ENCODE measurements around the gene PLEKHM2. TPM values are rescaled to one million over a fixed set of nuclear protein-coding genes. Genes with fewer than 3 reads are reported as not detected.

PLEKHM2 gene
- total RNA-seq, 1 experiment from 2014 or later, result 37.0 TPM

DNA sequence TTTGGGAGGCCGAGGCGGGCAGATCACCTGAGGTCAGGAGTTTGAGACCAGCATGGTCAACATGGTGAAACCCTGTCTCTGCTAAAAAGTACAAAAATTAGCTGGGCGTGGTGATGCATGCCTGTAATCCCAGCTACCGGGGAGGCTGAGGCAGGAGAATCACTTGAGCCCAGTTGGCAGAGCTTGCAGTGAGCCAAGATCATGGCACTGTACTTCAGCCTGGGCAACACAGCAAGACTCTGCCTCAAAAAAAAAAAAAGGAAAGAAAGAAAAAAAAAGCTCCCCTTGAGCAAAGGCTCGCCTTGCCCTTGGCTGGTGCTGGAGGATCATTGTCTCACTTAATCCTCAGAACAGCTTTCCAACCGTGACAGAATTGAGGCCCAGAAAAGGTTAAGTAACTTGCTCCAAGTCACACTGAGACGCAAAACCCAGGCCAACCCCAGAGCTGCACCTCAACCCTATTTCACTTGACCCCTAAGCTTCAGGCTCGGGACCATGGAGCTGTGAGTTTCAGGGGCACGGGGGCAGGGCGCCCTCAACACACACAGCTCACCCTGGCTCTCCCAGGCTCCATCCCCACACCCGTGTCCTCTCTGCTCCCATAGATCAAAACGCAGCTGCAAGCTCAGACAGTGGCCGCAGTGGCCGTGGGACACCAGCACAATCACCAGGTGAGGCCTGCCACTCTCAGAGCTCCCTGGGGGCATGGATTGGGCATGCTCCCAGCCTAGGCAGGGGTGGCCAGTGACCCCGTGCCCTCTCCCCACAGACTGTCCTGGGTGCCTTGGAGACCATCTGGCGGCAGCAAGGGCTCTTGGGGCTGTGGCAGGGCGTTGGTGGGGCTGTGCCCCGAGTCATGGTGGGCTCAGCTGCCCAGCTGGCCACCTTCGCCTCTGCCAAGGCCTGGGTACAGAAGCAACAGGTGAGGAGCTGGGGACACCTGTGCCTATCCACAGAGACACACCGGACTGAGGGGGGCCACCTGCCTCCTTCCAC lies 53.5 kb downstream of the PLEKHM2 start:
- DNase-seq (ENCODE audit: low read depth), result no peak

DNA sequence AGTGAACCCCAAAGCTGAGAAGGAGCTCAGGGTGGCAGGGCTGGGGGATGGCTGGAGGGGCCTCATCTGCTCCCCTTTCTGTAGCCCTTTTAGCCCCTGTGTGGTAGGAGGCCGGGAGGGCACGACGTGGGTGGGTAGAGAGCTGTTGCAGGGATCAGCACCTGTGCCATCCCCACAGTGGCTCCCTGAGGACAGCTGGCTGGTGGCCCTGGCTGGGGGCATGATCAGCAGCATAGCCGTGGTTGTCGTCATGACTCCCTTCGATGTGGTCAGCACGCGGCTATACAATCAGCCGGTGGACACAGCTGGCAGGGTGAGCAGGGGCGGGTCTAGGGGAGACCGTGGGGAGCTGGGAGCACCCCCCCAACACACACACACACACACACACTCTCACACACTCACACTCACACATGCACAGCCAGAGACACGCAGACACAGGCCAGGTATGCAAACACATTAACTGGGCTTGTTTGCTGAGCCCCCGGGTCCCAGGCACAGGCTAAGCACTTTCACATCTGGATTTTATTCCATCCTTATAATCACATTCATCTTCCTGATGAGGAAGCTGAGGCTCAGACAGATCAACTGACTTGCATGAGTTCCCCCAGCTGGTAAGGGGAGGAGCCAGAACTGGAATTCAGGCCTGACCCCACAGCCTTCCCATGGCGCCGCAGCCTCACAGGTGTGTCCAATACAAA lies 54.4 kb downstream of the PLEKHM2 start:
- peak; percentile 27 for DNase-seq (ENCODE audit: low read depth)

DNA sequence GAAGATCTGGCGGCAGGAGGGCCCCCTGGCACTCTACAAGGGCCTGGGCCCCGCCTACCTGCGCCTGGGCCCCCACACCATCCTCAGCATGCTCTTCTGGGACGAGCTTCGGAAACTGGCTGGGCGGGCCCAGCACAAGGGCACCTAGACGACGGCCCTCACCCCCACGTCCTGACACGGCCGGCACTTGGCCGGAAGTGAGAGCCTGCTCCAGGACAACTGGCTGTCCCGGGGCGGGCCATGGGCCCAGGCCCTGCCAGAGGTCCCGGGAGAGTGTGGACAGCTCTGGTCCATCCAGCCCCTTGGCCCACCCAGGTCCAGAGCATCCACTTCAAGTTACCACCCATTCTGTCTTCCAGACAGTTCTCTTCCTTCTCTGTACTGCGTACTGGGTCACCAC lies 55.1 kb downstream of the PLEKHM2 start:
- DNase-seq (ENCODE audit: low read depth), result no peak

DNA sequence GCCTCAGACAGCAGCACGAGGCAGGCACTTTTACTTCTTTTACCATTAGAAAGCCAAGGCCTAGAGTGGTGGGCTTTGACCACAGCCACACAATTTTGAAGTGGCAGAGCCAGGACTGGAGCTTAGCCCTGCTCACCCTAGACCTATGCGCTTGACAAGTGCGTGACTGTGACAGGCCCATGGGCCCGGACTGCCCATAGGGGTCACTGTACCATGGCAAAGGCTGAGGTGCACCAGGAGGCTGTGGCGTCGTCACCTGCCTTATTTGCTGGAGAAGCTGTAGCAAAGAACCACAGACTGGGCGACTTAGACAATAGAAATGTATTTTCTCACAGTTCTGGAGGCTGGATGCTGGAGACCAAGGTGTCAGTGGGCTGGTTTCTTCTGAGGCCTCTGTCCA lies 55.6 kb downstream of the PLEKHM2 start:
- no peak for DNase-seq (ENCODE audit: low read depth)

DNA sequence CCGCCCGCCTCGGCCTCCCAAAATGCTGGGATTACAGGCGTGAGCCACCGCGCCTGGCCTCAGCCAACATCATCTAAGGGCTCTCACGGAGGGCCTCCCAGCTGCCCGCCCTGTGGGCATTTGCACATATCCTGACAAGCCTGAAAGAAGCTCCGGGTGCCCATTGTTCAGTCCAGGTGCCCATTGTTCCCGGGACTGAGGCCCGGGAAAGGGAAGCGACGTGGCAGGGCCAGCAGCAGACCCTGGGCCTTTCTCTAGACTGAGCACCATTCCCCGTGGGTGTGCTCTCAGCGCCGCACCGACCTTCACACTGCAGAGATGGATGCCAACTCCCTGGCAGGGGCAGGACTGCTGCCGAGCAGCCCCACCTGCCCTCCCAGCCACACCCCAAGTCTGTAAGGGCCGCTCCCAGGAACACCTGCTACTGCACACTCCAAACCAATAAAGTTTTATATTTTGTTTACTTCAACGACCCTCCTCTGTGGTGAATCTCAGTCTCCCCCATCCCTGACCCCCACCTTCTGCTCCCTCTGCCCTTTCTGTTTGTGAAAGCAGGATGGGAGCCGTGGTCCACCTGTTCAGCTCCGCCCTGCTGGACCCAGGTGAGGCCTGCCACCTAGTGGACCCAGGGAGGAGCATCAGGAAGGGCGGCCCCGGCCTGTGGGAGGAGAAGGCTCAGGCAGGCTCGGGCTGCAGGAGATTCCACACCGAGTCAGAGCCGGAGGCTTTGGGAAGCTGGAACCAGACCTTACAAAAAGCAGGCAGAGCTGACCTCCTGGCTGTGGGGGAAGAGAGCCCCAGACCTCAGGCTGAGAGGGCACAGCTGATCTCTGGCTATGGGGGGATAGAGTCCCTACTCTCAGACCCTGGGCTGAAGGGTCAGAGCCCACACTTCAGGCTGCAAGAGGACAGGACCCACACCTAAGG lies 57.1 kb downstream of the PLEKHM2 start:
- peak; percentile 31 for DNase-seq (ENCODE audit: low read depth)

DNA sequence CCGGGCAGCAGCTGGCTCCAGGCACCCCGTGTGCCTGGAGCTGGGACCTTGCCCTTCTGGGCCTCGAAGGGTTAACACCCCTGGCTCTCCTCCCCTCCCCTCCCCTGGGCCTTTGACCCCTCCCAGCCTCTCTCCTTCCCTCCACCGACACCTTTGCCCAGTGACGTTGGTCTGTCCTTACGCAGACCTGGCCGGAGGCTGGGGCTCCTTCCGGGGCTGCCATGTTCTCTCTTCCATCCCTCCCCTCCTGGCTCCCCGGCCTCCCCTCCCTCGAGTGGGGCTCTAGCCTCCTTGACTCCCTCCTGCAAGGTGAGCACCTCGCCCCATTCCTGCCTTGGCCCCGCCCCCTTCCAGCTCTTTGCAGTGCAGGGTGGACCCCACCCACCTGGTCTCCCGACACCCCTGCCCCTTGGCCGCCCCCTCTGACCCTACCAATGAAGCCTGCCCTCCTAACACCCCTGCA lies 58.2 kb downstream of the PLEKHM2 start, which contains the start of gene TMEM82:
Gene TMEM82, plus strand, starts transcription at position 161 of the 463 bp plus-strand sequence. Its CDS starts 61 bp downstream, at position 222.
- no peak for DNase-seq (ENCODE audit: low read depth)

DNA sequence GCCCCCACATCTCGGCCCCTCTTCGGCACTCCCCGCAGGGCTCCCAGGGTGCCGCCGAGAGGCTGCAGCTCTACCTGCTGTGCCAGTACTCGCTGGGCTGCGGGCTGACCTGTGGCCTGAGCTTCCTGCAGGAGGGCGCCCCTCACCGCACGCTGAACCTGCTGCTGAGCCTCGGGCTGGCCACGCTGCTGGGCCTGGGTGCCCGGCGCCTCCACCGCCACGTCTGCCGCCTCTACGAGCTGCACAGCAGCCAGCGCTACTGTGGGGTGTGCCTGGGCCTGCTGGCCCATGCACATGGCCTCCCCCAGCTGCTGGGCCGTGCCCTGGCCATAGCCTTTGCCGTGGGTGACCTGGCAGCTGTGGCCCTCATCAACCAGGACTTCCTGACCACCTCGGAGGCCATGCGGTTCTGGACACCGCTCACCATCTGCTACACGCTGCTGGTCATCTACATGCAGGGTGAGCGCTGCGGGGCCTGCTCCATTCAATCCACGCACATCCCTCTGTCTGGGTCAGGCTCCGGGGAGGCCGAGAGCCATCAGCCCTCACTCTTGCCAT lies 60.1 kb downstream of the PLEKHM2 start:
- DNase-seq (ENCODE audit: low read depth), result no peak

DNA sequence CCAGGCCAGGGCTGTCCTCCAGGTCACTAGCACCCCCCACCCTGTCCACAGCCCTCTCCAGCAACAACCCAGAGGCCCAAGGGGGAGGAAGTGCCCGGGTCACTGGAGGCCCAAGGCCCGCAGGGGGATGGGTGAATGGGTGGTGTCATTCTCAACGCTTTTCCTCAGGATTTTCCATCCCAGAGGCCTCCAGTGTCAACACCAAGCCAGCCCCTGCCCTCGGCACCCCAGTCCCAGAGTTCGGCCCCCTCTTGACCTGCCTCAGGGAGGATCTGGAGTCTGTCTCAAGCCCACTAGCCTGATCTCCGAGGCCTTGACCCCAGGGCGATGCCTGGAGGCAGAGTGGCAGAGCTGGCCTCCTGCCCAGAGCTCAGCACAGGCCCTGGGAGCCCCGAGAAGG lies 63.3 kb downstream of the PLEKHM2 start:
- no peak for DNase-seq (ENCODE audit: low read depth)

DNA sequence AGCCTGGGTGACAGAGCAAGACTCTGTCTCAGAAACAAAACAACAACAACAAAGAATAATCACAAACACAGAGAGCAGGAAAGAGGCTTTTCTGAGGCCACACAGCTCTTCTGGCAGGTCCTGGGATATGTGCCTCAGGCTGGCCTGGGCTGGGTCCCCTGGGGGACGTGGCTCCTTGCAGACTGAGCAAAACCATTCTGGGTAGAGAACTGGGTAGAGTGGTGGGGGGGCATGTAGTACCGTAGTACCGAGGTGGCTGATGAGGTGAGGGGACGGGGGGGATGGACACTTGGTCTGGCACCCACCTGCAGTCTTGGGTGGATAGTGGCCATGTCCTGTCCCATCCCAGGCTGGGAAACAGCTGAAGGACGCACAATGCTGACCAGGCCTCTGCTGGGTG lies 64.1 kb downstream of the PLEKHM2 start:
- DNase-seq (ENCODE audit: low read depth), result no peak

DNA sequence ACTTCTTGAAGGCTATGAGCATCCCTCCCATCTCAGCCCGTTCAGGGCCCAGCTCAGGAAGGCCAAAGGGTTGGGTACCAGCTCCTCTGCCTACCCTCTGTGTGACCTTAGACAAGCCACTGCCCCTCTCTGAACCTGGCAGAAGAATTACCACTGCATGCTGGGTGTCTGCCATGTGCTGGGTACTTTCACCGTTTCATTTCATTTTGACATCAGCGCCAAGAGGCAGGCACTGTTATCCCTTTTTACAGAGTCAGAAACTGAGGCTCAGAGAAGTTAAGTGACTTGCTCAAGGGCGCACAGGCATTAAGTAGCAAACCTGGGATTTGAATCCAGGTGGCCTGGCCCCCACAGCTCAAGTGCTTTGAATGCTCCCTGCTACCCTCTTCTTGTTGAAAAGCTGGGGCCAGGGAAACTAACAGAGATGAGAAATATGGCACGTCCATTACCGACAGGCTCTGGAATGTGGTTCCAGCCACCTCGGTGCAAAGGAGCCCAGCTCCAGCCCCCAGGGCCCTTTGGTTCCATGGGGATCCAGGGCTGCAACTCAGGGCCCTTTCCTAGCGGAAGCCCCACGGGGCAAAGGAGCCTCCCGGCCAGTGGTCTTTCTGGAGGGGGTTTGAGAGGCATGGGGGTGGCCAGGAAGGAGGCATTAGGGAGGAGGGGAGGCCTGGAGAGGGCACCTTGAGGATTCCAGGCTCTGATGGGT lies 64.7 kb downstream of the PLEKHM2 start:
- DNase-seq (ENCODE audit: low read depth), result no peak

DNA sequence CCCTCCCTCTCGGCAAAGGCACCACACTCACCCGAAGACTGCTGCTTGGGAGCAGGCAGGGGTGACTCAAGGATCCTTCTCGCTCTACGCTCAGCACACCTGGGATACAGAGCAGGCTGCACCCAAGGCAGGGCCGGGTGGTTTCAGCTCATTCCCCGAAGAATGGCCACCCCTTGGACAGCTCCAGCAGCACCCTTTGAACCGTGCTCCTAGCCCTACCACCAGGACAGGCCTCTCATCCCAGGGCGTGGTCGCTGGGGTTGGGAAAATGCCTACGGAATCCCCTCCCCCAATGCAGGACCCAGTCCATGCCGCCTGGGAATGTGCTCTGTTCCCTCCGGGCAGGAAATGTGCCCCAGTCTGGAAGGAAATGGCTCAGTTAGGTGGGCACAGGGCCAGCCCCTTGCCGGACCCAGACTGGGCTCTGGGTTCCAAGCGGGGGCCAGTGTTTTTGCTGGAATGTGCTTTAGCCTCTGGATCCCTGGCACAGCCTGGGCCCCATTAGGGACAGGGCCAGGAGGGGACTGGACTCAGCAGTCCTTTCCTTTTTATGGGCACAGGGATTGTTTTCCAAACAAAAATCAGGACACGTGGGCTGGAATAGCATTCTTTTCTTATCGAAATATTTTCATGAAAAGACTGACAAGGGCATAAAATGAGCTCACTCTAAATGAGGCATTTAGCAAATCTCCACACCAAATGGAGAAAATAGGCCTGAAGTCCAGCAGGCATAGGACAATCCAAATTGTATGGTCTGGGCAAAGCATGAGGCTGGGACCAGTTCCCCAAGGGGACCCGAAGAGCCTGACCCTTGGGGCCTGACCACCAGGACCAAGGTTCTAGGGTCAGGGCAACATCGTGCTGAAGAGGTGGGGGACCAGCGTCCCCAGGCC lies 65.5 kb downstream of the PLEKHM2 start:
- DNase-seq (ENCODE audit: low read depth), result no peak

DNA sequence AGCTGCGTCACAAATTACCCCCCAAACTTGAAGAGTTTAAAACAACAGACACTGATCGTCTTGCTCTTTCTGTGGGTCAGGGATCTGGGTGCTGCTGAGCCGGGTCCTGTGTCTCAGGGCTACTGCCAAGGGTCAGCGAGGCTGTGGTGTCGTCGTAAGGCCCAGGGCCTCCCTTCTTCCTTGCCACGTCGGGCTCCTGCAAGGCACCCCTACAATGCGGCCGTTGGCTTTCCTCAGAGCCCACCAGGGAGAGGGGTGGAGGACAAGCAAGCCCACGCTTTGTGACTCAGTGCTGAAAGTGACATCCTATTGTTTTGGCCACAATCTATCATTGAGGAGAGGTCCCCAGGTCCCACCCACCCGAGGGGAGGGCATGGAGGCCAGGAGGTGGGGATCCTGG lies 66.8 kb downstream of the PLEKHM2 start:
- no peak for DNase-seq (ENCODE audit: low read depth)

DNA sequence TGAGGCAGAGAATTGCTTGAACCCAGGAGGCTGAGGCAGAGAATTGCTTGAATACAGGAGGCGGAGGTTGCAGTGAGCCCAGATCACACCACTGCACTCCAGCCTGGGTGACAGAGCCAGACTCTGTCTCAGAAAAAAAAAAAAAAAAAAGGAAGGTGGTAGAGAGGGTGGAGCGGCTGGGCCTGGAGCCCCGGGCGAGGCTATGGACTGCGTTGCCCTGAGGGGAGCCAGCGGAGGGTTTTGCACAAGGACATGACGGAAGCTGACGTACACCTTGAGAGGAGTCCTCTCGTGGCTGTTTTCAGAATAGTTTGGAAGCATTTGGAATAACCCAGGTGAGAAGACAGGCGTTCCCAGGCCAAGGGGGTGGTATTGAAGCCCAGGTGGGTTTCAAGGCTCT lies 67.6 kb downstream of the PLEKHM2 start:
- no peak for DNase-seq (ENCODE audit: low read depth)

DNA sequence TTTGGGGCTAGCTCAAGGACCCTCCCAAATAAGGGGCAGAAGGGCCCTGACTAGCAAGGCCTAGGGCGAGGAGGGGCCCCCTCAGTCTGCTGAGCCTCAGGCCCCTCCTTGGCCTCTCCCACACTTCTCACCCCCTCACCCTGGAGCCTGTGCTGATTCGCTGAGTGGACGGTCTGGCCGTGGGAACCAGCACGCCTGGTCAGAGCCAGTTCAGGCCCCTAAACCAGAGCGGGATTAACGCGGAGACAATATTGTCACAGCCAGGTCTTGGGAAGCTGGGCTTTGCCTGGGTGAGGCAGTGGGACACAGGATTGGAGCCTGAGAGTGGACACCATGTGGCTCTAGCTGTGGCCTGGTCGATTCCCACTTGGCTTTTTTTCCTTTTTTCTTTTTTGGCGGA lies 69.7 kb downstream of the PLEKHM2 start:
- DNase-seq (ENCODE audit: low read depth), result no peak

DNA sequence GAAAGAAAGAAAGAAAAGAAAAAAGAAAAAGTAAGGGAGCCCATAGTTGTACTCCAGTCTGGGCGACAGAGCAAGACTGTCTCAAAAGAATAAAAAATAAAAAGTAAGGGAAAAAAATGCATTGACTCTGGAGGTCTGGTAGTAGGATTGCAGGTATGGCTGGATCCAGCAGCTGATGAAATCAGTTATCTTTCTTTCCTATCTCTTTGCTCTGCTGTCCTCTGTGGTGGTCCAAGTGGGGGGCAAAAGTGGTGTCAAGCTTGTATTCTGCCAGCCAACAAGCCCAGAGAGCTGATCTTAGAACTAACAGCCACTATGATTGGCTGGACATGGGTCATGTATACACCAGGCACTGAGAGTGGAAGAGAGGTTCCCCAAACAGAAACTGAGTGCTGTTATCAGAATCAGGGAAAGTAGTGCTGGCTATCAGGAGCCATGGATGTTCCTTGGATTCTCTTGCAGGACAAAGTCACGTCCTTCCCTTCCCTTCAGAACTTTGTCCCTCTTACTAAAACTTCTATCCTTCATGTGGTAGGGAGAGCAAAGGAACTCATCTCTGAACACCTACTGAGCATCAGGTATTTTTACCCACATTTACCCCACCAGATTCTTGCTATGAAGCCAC lies 71.0 kb downstream of the PLEKHM2 start:
- no peak for DNase-seq (ENCODE audit: low read depth)

DNA sequence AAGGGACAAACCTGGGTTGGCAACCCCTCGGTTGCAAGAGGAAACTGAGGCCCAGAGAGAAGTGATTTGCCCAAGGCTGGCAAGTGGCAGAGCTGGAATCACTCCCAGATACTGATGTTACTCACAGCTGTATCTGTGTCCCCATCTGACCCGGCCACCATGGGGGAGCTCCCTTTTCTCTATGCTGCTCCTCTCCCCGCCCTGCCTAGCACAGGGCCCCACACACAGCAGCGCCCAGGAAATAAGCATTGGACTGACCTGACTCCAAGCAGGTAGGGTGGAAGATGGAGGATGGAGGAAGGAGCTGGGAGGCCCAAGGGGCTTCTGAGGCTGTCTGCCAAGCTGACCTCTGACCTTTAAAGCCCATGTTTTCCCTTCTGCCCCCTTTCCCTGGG lies 71.5 kb downstream of the PLEKHM2 start:
- DNase-seq (ENCODE audit: low read depth), result no peak

DNA sequence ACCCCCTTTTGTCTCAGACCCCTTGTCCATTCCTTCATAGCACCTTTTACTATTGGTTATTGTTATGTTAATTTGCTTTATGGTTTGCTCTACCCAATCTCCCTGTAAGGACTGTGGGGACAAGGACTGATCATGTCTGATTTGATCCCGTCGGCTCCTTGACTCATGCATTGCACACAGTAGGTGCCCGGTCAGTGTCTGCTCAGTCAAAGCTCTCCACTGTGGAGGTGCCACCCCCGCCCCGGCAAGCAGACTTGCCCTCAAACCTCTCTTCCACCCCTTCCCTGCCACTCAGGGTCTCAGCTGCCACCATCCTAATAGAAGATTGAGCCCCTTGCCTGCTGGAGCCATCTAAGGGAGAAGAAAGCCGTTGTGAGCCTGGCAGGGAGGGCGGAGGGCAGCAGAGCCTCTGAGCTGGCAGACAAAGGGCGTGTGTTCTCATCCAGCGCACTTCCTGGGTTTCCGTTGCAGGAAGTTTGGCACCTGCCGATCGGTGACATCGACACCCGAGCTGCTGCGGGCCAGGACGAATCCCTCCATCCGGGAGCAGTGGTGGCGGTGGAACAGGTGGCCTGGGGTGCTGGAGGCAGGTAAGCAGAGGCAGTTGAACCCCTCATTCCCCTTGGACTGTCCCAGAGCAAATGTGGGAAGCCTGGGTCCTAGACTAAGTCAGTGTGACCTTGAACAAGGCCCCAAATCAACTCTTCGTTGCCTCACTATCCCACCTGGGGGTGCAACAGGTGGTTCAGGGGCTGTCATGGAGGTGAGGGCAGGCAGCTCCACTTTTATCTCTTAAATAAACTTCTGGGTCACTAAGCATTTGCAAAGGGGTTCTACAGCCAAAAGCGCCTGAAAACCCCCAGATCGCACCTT lies 72.3 kb downstream of the PLEKHM2 start:
- DNase-seq (ENCODE audit: low read depth), result no peak

DNA sequence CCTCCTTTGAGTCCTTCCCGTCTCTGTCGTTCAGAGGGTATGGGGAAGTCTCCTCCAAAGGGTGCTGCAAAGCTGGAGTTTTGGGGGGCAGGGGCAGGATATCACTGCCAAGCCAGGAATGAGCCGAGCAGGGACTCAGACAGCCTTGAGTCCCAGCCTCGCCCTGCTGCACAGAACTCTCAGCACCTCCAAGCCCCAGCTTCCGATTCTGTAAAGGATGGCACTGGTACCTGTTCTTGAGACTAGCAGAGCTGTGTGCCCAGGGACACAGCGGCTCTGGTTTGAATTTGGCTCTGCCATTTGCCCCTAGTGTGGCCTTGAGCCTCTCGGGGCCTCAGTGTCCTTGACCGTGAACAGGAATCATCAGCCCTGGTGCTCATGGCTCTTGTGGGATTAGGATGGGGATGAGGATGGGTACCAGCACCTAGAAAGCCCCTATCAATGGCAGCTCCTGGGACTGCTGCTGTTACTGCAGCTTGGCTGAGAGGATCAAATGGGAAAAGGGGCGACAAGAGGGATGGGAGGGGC lies 73.0 kb downstream of the PLEKHM2 start:
- no peak for DNase-seq (ENCODE audit: low read depth)

Measured in LHCN-M2 (cell line).